Stimulated activated naive CD8-positive, alpha-beta T cell treated with anti-CD3 and anti-CD28 coated beads, Interleukin-15, Interleukin-2, amounts not matched to agents 100 U/mL and 50 U/mL, for 24 hours (primary cell): ENCODE results near the gene ACACB.

ENCODE experiments used
- ATAC-seq: fragments of 150-1000 bp; cut with Tn5 transposase; one replicate; pipeline ENCODE4 v1.10.0; 2021
- DNase-seq: peaks from one replicate; pipeline ENCODE4 v3.0.0; 2021

The ACACB gene

GRCh38 chr12:109110988-109111495 lies 5.3 kb upstream of the ACACB start:
- ATAC-seq (peak; percentile 75), DNase-seq (peak; percentile 60)

- ATAC-seq (no peak), DNase-seq (no peak)
Measured at GRCh38 chr12:109112720-109113465, 3.5 kb upstream of the ACACB start.

- DNase-seq (no peak), ATAC-seq (no peak)
Measured at GRCh38 chr12:109113661-109114321, 2.6 kb upstream of the ACACB start.

GRCh38 chr12:109114644-109115043 lies 1.7 kb upstream of the ACACB start:
- no peak for ATAC-seq
- DNase-seq, result no peak

- no peak for DNase-seq
- no peak for ATAC-seq
Measured at GRCh38 chr12:109115404-109115757, 1.0 kb upstream of the ACACB start.

- DNase-seq (no peak), ATAC-seq (no peak)
Measured at GRCh38 chr12:109116611-109116949, 193 bp downstream of the ACACB start.

- DNase-seq (no peak), ATAC-seq (no peak)
Measured at GRCh38 chr12:109120095-109120494, 3.7 kb downstream of the ACACB start.

GRCh38 chr12:109120557-109120956 lies 4.2 kb downstream of the ACACB start:
- DNase-seq (no peak), ATAC-seq (no peak)

- ATAC-seq (peak; percentile 14), DNase-seq (no peak)
Measured at GRCh38 chr12:109121346-109121880, 5.0 kb downstream of the ACACB start.

GRCh38 chr12:109124878-109125648 lies 8.7 kb downstream of the ACACB start:
- DNase-seq (no peak), ATAC-seq (no peak)

GRCh38 chr12:109125791-109126190 lies 9.4 kb downstream of the ACACB start:
- DNase-seq (no peak), ATAC-seq (no peak)

GRCh38 chr12:109126784-109127183 lies 10.4 kb downstream of the ACACB start:
- ATAC-seq (no peak), DNase-seq (no peak)

GRCh38 chr12:109127533-109128242 lies 11.3 kb downstream of the ACACB start:
- DNase-seq (no peak), ATAC-seq (no peak)

- no peak for DNase-seq
- no peak for ATAC-seq
Measured at GRCh38 chr12:109130297-109131153, 14.1 kb downstream of the ACACB start.

- DNase-seq (no peak), ATAC-seq (no peak)
Measured at GRCh38 chr12:109131154-109132050, 15.0 kb downstream of the ACACB start.

- no peak for ATAC-seq
- DNase-seq, result peak; percentile 10
Measured at GRCh38 chr12:109134186-109134917, 18.0 kb downstream of the ACACB start.

- DNase-seq (no peak), ATAC-seq (no peak)
Measured at GRCh38 chr12:109137055-109137454, 20.7 kb downstream of the ACACB start.

- ATAC-seq (no peak), DNase-seq (no peak)
Measured at GRCh38 chr12:109139360-109139759, 23.0 kb downstream of the ACACB start.

GRCh38 chr12:109139791-109140190 lies 23.4 kb downstream of the ACACB start:
- ATAC-seq (no peak), DNase-seq (no peak)
